ENCODE results near the gene GPR137B. TPM values are rescaled to one million over a fixed set of nuclear protein-coding genes. Genes with fewer than 3 reads are reported as not detected.

The GPR137B gene
- total and polyA plus RNA-seq, 2 of the 8 experiments (the other 6 are each of a cell fraction or from before 2014, with no cell fraction given): 6.9 to 7.7 TPM

GRCh38 chr1:236149003-236149595 lies 6.8 kb downstream of the GPR137B start:
- Histone ChIP-seq H3K79me2 (ENCODE audit: control insufficient read depth in 1 of 2, insufficient read depth in 2 of 2, low read length in 2 of 2) (peaks cover 0 to 13% of the 10 kb centered on the region in 2 experiments; a peak in 2 of 4 replicates), H3K36me3 (ENCODE audit: control insufficient read depth in 2 of 4, insufficient read depth in 4 of 4, low read length in 3 of 4) (no peaks in the 10 kb centered on the region; a peak in 1 of 8 replicates), H3K14ac (ENCODE audit: insufficient read length) (no peak overlapping the region), H2BK5ac (ENCODE audit: low read depth, low read length) (no peak overlapping the region), H4K5ac (ENCODE audit: insufficient read length, low read depth, low read length) (no peak overlapping the region), H3K9ac (replicated peaks in 1 of 4; ENCODE audit: extremely low read depth in 1 of 4, low read depth in 3 of 4, low read length in 3 of 4) (no peak overlapping the region), H2BK120ac (replicated peaks; ENCODE audit: low read depth, low read length) (no peak overlapping the region), H3K27ac (ENCODE audit: low read depth, low read length) (no peak overlapping the region), H3K4me1 (replicated peaks in 1 of 4; ENCODE audit: control insufficient read depth in 3 of 4, insufficient read depth in 4 of 4, low read length in 3 of 4) (peaks cover 4 to 11% (median 6%) of the 10 kb centered on the region in 4 experiments; a peak in 6 of 7 replicates), H4K8ac (ENCODE audit: extremely low read depth, insufficient read depth, low read length) (no peak overlapping the region), H4K20me1 (replicated peaks in 1 of 2; ENCODE audit: control insufficient read depth in 1 of 2, insufficient read depth in 2 of 2, low read length in 2 of 2) (peaks cover 4 to 15% of the 10 kb centered on the region in 2 experiments), H2AFZ (ENCODE audit: low read length) (no peak overlapping the region), H3K4me3 (ENCODE audit: extremely low read depth in 1 of 4, insufficient read depth in 2 of 4, low read depth in 3 of 4, low read length in 4 of 4) (no peak overlapping the region), H4K91ac (replicated peaks; ENCODE audit: insufficient read length, low read length) (no peak overlapping the region), H3K18ac (ENCODE audit: extremely low read depth, low read length) (no peak overlapping the region), H2AK5ac (ENCODE audit: low read depth, low read length) (no peak overlapping the region), H3K4me2 (ENCODE audit: insufficient read depth in 1 of 2, low read depth in 2 of 2, low read length in 2 of 2) (no peak overlapping the region), H3K27me3 (replicated peaks in 1 of 4; ENCODE audit: control insufficient read depth in 3 of 4, extremely low read depth in 1 of 4, insufficient read depth in 3 of 4, low read length in 3 of 4) (peaks cover 0 to 6% (median 3%) of the 10 kb centered on the region in 4 experiments; a peak in 2 of 7 replicates), H2BK12ac (ENCODE audit: low read depth, low read length) (no peak overlapping the region), H3K4ac (replicated peaks; ENCODE audit: insufficient read length, low read depth, low read length) (no peak overlapping the region), H3K9me3 (ENCODE audit: insufficient read depth in 2 of 2, low read depth in 1 of 2, low read length in 1 of 2) (no peaks in the 10 kb centered on the region), H2BK20ac (ENCODE audit: low read length) (no peak overlapping the region), H3K23me2 (ENCODE audit: low read depth, low read length) (peaks cover 5% of the 10 kb centered on the region; the same call in 1 of the 2 replicates), H2BK15ac (ENCODE audit: low read length) (no peak overlapping the region), H3K79me1 (ENCODE audit: low read depth, low read length) (peaks cover 6% of the 10 kb centered on the region), H3K56ac (replicated peaks; ENCODE audit: insufficient read length, low read depth, low read length) (no peak overlapping the region), H3K23ac (ENCODE audit: insufficient read length) (no peak overlapping the region)
- ChIA-PET CTCF (ENCODE audit: partially characterized antibody) (interaction anchor here (2.2 to 3.5 kb wide), 2 partner anchors 12 to 20 kb away, joined by 7 to 18 read pairs; no protein-coding TSS in a partner anchor), POLR2A (ENCODE audit: partially characterized antibody) (no interaction called here)
- FAIRE-seq: no peak
- no peak for DNase-seq (ENCODE audit: low read depth in 1 of 2, low spot score in 2 of 2)
- 73% methylated on average over 14 of the region's 18 CpGs; no CpG with 5 or more reads in 1 of the 2 experiments for WGBS, 2 experiments (ENCODE audit: extremely low coverage in 1 of 2, insufficient coverage in 1 of 2, insufficient read length in 1 of 2, insufficient replicate concordance in 2 of 2, low coverage in 1 of 2, low lambda C conversion rate in 2 of 2, missing lambda C conversion rate in 1 of 2)
- TF ChIP-seq TCF12 (IDR thresholded peaks at IDR 0.05; ENCODE audit: low read depth, low read length) (no peak), CBX8 (IDR thresholded peaks at IDR 0.05; ENCODE audit: borderline replicate concordance, low read depth, low read length) (no peak), BACH1 (IDR thresholded peaks at IDR 0.05; ENCODE audit: low read length) (no peak), HDAC2 (IDR thresholded peaks at IDR 0.05; ENCODE audit: borderline replicate concordance in 1 of 2, low read depth in 2 of 2, low read length in 2 of 2) (no peak), JUND (IDR thresholded peaks at IDR 0.05; ENCODE audit: low read length) (no peak), SUZ12 (IDR thresholded peaks at IDR 0.05; ENCODE audit: low read length) (no peak), SIN3A (conservative IDR thresholded peaks at IDR 0.05 in 1 of 2, IDR thresholded peaks at IDR 0.05 in 1 of 2; ENCODE audit: low read depth in 1 of 2, low read length in 2 of 2) (no peak), TAF7 (optimal IDR thresholded peaks at IDR 0.05; ENCODE audit: borderline replicate concordance, low read depth, low read length) (no peak), TAF1 (IDR thresholded peaks at IDR 0.05; ENCODE audit: low read depth, low read length) (no peak), SP4 (IDR thresholded peaks at IDR 0.05; ENCODE audit: low read length) (no peak), SP2 (IDR thresholded peaks at IDR 0.05; ENCODE audit: low read length) (no peak), PHF8 (conservative IDR thresholded peaks at IDR 0.05; ENCODE audit: low read depth, low read length) (no peak), TEAD4 (IDR thresholded peaks at IDR 0.05; ENCODE audit: low read depth, low read length) (no peak), KDM1A (IDR thresholded peaks at IDR 0.05; ENCODE audit: borderline replicate concordance, low read length) (no peak)
